H1 (cell line): Measurements from ENCODE around the gene AASDH.
A peak's percentile ranks its signal among the peaks of the same experiment; 100 is the strongest.

ENCODE experiments used
- CBX8 ChIP-seq: fragments of 300-800, 300-1000 bp; sonication (generic); IDR thresholded peaks from 2 replicates; pipeline ENCODE4 v1.7.1; 2016; ENCODE audit warnings: low read depth, low read length, borderline replicate concordance
- CTCF ChIP-seq, 3 experiments: IDR thresholded peaks; 1 replicate in 2 of 3; 2 replicates in 1 of 3; pipeline versions ENCODE4 v1.5.1 to v1.6.1; 2011; ENCODE audit warnings: low read length in 3 of 3, mild to moderate bottlenecking in 3 of 3, inconsistent platforms in 2 of 3, low read depth in 1 of 3, moderate library complexity in 1 of 3; ENCODE audit not compliant: insufficient read depth in 1 of 3; ENCODE audit errors: control extremely low read depth in 1 of 3
- EP300 ChIP-seq, 2 experiments: IDR thresholded peaks; 1 replicate in 1 of 2; 2 replicates in 1 of 2; pipeline ENCODE4 v1.6.1; 2011 to 2012; ENCODE audit warnings: low read depth in 2 of 2, low read length in 2 of 2, mild to moderate bottlenecking in 2 of 2, borderline replicate concordance in 1 of 2, inconsistent platforms in 1 of 2, moderate library complexity in 1 of 2
- JUND ChIP-seq: IDR thresholded peaks from 2 replicates; pipeline ENCODE4 v1.6.1; 2011; ENCODE audit warnings: mild to moderate bottlenecking, improper control_type of control experiment, low read length
- KDM1A ChIP-seq: fragments of 200-600, 300-600 bp; sonication (generic); IDR thresholded peaks from 2 replicates; pipeline ENCODE4 v1.7.1; 2016; ENCODE audit warnings: mild to moderate bottlenecking, low read length, borderline replicate concordance
- MAX ChIP-seq: IDR thresholded peaks from 2 replicates; pipeline ENCODE4 v1.6.1; 2012; ENCODE audit warnings: inconsistent platforms
- POLR2A ChIP-seq, 2 experiments: IDR thresholded peaks; 1 replicate in 1 of 2; 2 replicates in 1 of 2; pipeline ENCODE4 v1.6.1; 2011; ENCODE audit warnings: low read depth in 2 of 2, low read length in 2 of 2, mild to moderate bottlenecking in 2 of 2; ENCODE audit errors: control extremely low read depth in 1 of 2
- POLR2AphosphoS5 ChIP-seq: IDR thresholded peaks from 2 replicates; pipeline ENCODE4 v1.6.1; 2011; ENCODE audit warnings: low read depth, low read length
- SP2 ChIP-seq: IDR thresholded peaks from 2 replicates; pipeline ENCODE4 v1.6.1; 2012; ENCODE audit warnings: mild to moderate bottlenecking, low read length, inconsistent platforms
- SRF ChIP-seq: IDR thresholded peaks from 2 replicates; pipeline ENCODE4 v1.6.1; 2011; ENCODE audit warnings: mild to moderate bottlenecking, low read depth, low read length, moderate library complexity
- TBP ChIP-seq: IDR thresholded peaks from 2 replicates; pipeline ENCODE4 v1.6.1; 2011; ENCODE audit warnings: low read depth, low read length, improper control_type of control experiment
- USF2 ChIP-seq: IDR thresholded peaks from 2 replicates; pipeline ENCODE4 v1.6.1; 2011; ENCODE audit warnings: low read length, improper control_type of control experiment

- no peak for TF ChIP-seq CTCF (IDR thresholded peaks at IDR 0.05; ENCODE audit: control extremely low read depth in 1 of 3, insufficient read depth in 1 of 3, low read depth in 1 of 3, low read length in 3 of 3)
- TF ChIP-seq MAX, result no peak
- TF ChIP-seq SRF, result no peak
- TF ChIP-seq POLR2A (IDR thresholded peaks at IDR 0.05; ENCODE audit: control extremely low read depth in 1 of 2, low read depth in 2 of 2, low read length in 2 of 2), result peak in 1 of 2 experiments; percentile 35; a peak in 1 of 3 replicates
- TF ChIP-seq TBP, result no peak
- no peak for TF ChIP-seq SP2
- TF ChIP-seq KDM1A, result no peak
- TF ChIP-seq JUND, result no peak
- no peak for TF ChIP-seq POLR2AphosphoS5
- peak in 1 of 2 experiments; percentile 42; a peak in 1 of 3 replicates for TF ChIP-seq EP300 (IDR thresholded peaks at IDR 0.05; ENCODE audit: borderline replicate concordance in 1 of 2, low read depth in 2 of 2, low read length in 2 of 2)
- TF ChIP-seq CBX8, result no peak
- no peak for TF ChIP-seq USF2
Observed at GRCh38 chr4:56400560-56400959, 13.3 kb upstream of the AASDH start.
